Glutamatergic neuron (in vitro differentiated cells): ENCODE results near the gene IFI16. TPM values are rescaled to one million over a fixed set of nuclear protein-coding genes. Genes with fewer than 3 reads are reported as not detected.
"Not testable (repeated sequence)": the region's sequence is repeated elsewhere in the genome, so short reads cannot be mapped to it uniquely, and the experiment has no call there.

ENCODE experiments used
- DNase-seq: peaks from one replicate; pipeline ENCODE4 v3.0.0; 2022
- H3K27ac Mint-ChIP-seq: one replicate; pipeline ENCODE4 v1.8.0; 2020; ENCODE audit warnings: mild to moderate bottlenecking, mixed read lengths, inconsistent platforms; ENCODE audit not compliant: unreplicated experiment
- H3K27me3 Mint-ChIP-seq: one replicate; pipeline ENCODE4 v1.8.0; 2020; ENCODE audit warnings: mild to moderate bottlenecking, moderate library complexity, mixed read lengths, inconsistent platforms; ENCODE audit not compliant: unreplicated experiment
- H3K36me3 Mint-ChIP-seq: one replicate; pipeline ENCODE4 v1.8.0; 2020; ENCODE audit warnings: mild to moderate bottlenecking, mixed read lengths, inconsistent platforms; ENCODE audit not compliant: unreplicated experiment
- H3K4me1 Mint-ChIP-seq: one replicate; pipeline ENCODE4 v1.8.0; 2020; ENCODE audit warnings: mild to moderate bottlenecking, low read depth, mixed read lengths, inconsistent platforms; ENCODE audit not compliant: unreplicated experiment
- H3K4me3 Mint-ChIP-seq: one replicate; pipeline ENCODE4 v1.8.0; 2020; ENCODE audit warnings: mild to moderate bottlenecking, mixed read lengths, inconsistent platforms; ENCODE audit not compliant: unreplicated experiment
- H3K9me3 Mint-ChIP-seq: one replicate; pipeline ENCODE4 v1.8.0; 2020; ENCODE audit warnings: mild to moderate bottlenecking, moderate library complexity, mixed read lengths, inconsistent platforms; ENCODE audit not compliant: unreplicated experiment
- CTCF ChIP-seq: fragments of 200-600 bp; sonication (generic); IDR thresholded peaks from one replicate; pipeline ENCODE4 v1.5.0; 2021; ENCODE audit not compliant: partially characterized antibody, unreplicated experiment
- total RNA-seq: library from RNA; stranded (reverse); fragmentation: NEBNext Ultra II Directional; extraction: Animal tissue kit (Norgen Biotek cat#: 25700); gene quantifications from one replicate; pipeline ENCODE4 v1.2.1, GENCODE V29; 2021; ENCODE audit not compliant: unreplicated experiment

Gene IFI16
- total RNA-seq, 1 donor from 2014 or later = 0.86 TPM

- H3K4me3 Mint-ChIP-seq = no peak overlapping the region
- no peaks in the 10 kb centered on the region for H3K27me3 Mint-ChIP-seq
- DNase-seq = no peak
- H3K9me3 Mint-ChIP-seq = no peaks in the 10 kb centered on the region
- H3K4me1 Mint-ChIP-seq = peaks cover 4% of the 10 kb centered on the region
- no peak for TF ChIP-seq CTCF
- H3K36me3 Mint-ChIP-seq = no peaks in the 10 kb centered on the region
- H3K27ac Mint-ChIP-seq = no peak overlapping the region
These were observed 684 bp downstream of the IFI16 start for GRCh38 chr1:159010391-159010790.

GRCh38 chr1:159011001-159011400, 1.3 kb downstream of the IFI16 start:
- H3K4me1 Mint-ChIP-seq, H3K27ac Mint-ChIP-seq, H3K9me3 Mint-ChIP-seq, DNase-seq, H3K4me3 Mint-ChIP-seq, H3K36me3 Mint-ChIP-seq, H3K27me3 Mint-ChIP-seq: not testable (repeated sequence)

GRCh38 chr1:159011751-159012150, 2.0 kb downstream of the IFI16 start:
- no peaks in the 10 kb centered on the region for H3K9me3 Mint-ChIP-seq
- H3K4me3 Mint-ChIP-seq = no peak overlapping the region
- H3K27ac Mint-ChIP-seq = no peak overlapping the region
- H3K36me3 Mint-ChIP-seq = no peaks in the 10 kb centered on the region
- DNase-seq = no peak
- TF ChIP-seq CTCF = no peak
- no peaks in the 10 kb centered on the region for H3K4me1 Mint-ChIP-seq
- H3K27me3 Mint-ChIP-seq = no peaks in the 10 kb centered on the region

- no peaks in the 10 kb centered on the region for H3K36me3 Mint-ChIP-seq
- DNase-seq = no peak
- no peak for TF ChIP-seq CTCF
- H3K27ac Mint-ChIP-seq = no peak overlapping the region
- no peaks in the 10 kb centered on the region for H3K4me1 Mint-ChIP-seq
- no peaks in the 10 kb centered on the region for H3K27me3 Mint-ChIP-seq
- no peak overlapping the region for H3K4me3 Mint-ChIP-seq
- no peaks in the 10 kb centered on the region for H3K9me3 Mint-ChIP-seq
These were observed 2.8 kb downstream of the IFI16 start for GRCh38 chr1:159012495-159012894.

GRCh38 chr1:159014003-159014571, 4.4 kb downstream of the IFI16 start:
- Mint-ChIP-seq H3K4me3 (no peak overlapping the region), H3K27ac (no peak overlapping the region), H3K27me3 (no peaks in the 10 kb centered on the region), H3K4me1 (no peaks in the 10 kb centered on the region), H3K36me3 (no peaks in the 10 kb centered on the region), H3K9me3 (no peaks in the 10 kb centered on the region)
- TF ChIP-seq CTCF = no peak
- no peak for DNase-seq
